GM13976 (cell line): ENCODE data around the gene SLC1A3.

Experiments used
- DNase-seq: peaks from one replicate; pipeline ENCODE4 v3.0.0; 2012; ENCODE audit warnings: low spot score
- CTCF ChIP-seq: IDR thresholded peaks from 2 replicates; pipeline ENCODE4 v1.5.1; 2012; ENCODE audit warnings: borderline replicate concordance, mild to moderate bottlenecking; ENCODE audit not compliant: insufficient read depth; ENCODE audit errors: extremely low read depth, missing control alignments, control extremely low read depth
- in situ Hi-C: fragments of 300-500 bp; cut with MboI; formaldehyde crosslinking; loops from one replicate; pipeline ENCODE4 v1.12.0; 2022; ENCODE audit warnings: low sequenced_read_pairs, mixed read lengths, inconsistent platforms; ENCODE audit not compliant: unreplicated experiment

Gene SLC1A3

GRCh38 chr5:36607838-36608783 is 1.7 kb downstream of the SLC1A3 start:
- no peak for DNase-seq
- in situ Hi-C loops: no loop called here
- TF ChIP-seq CTCF: no peak

- in situ Hi-C loops: no loop called here
- TF ChIP-seq CTCF: no peak
- no peak for DNase-seq
Measured at GRCh38 chr5:36610621-36611020, 4.2 kb downstream of the SLC1A3 start.

GRCh38 chr5:36611520-36612274 is 5.3 kb downstream of the SLC1A3 start:
- in situ Hi-C loops: no loop called here
- no peak for TF ChIP-seq CTCF
- no peak for DNase-seq

- in situ Hi-C loops: no loop called here
- no peak for DNase-seq
- TF ChIP-seq CTCF: no peak
Measured at GRCh38 chr5:36613241-36613640, 6.8 kb downstream of the SLC1A3 start.

GRCh38 chr5:36613771-36614656 is 7.6 kb downstream of the SLC1A3 start:
- in situ Hi-C loops: no loop called here
- no peak for DNase-seq
- no peak for TF ChIP-seq CTCF
